T-cell (primary cell): ENCODE results near the gene CRB1. TPM values are rescaled to one million over a fixed set of nuclear protein-coding genes. Genes with fewer than 3 reads are reported as not detected.

Experiments used
- ATAC-seq, 4 experiments: fragments of 200-7000 bp in 3 of 4; fragments of 150-1000 bp in 1 of 4; cut with Tn5 transposase; replicated peaks in 1 of 4; 1 replicate in 3 of 4; 2 replicates in 1 of 4; pipeline ENCODE4 v1.10.0; 2021; ENCODE audit warnings: moderate library complexity in 3 of 4, mild to moderate bottlenecking in 2 of 4, moderate number of reproducible peaks in 1 of 4
- CTCF ChIA-PET, 2 donors: fragments of 300-600 bp; sonication (Branson Sonifier 250); formaldehyde crosslinking; loops; one replicate each; lab custom pipeline; 2022; ENCODE audit warnings: antibody characterized with exemption in 2 of 2; lab: Charles Lee
- POLR2A ChIA-PET, 2 donors: fragments of 300-600 bp; sonication (Branson Sonifier 250); formaldehyde crosslinking; loops; one replicate each; lab custom pipeline; 2022; ENCODE audit warnings: antibody characterized with exemption in 2 of 2; lab: Charles Lee
- DNase-seq, 35 experiments: peaks; one replicate each; pipeline versions ENCODE4 v3.0.0 to v3.0.0-alpha.2; 2013 to 2023
- H3K27ac ChIP-seq: one replicate; pipeline ENCODE4 v1.5.1; 2013; ENCODE audit warnings: low read length
- H3K27me3 ChIP-seq, 2 experiments: replicated peaks in 1 of 2; 1 replicate in 1 of 2; 2 replicates in 1 of 2; pipeline versions ENCODE4 v1.6.1 to v1.7.0; 2013; ENCODE audit warnings: low read length in 1 of 2, mixed read lengths in 1 of 2; ENCODE audit not compliant: control insufficient read depth in 2 of 2, insufficient read depth in 2 of 2; ENCODE audit errors: extremely low read depth in 1 of 2
- H3K36me3 ChIP-seq, 2 donors: 1 replicate in 1 of 2; 2 replicates in 1 of 2; pipeline versions ENCODE4 v1.6.1 to v1.7.0; 2013; ENCODE audit warnings: low read length in 1 of 2; ENCODE audit not compliant: control insufficient read depth in 2 of 2, insufficient read depth in 1 of 2; ENCODE audit errors: extremely low read depth in 1 of 2
- H3K4me1 ChIP-seq, 2 experiments: 1 replicate in 1 of 2; 2 replicates in 1 of 2; pipeline versions ENCODE4 v1.6.1 to v1.7.0; 2013; ENCODE audit warnings: low read length in 2 of 2, mixed read lengths in 1 of 2; ENCODE audit not compliant: insufficient read depth in 2 of 2, control insufficient read depth in 1 of 2; ENCODE audit errors: extremely low read depth in 1 of 2
- H3K4me3 ChIP-seq, 2 donors: 1 replicate in 1 of 2; 2 replicates in 1 of 2; pipeline versions ENCODE4 v1.5.1 to v1.7.0; 2013; ENCODE audit warnings: mild to moderate bottlenecking in 2 of 2, low read length in 1 of 2, moderate library complexity in 1 of 2; ENCODE audit not compliant: control insufficient read depth in 1 of 2; ENCODE audit errors: extremely low read depth in 1 of 2
- H3K9me3 ChIP-seq: 2 replicates; pipeline ENCODE4 v1.7.0; 2013
- H3K27ac Mint-ChIP-seq, 2 donors: one replicate each; pipeline ENCODE4 v1.8.0; 2020 to 2021; ENCODE audit warnings: mild to moderate bottlenecking in 2 of 2, mixed read lengths in 2 of 2
- H3K27me3 Mint-ChIP-seq, 2 donors: one replicate each; pipeline ENCODE4 v1.8.0; 2021 to 2022; ENCODE audit warnings: mixed read lengths in 2 of 2
- H3K36me3 Mint-ChIP-seq: one replicate; pipeline ENCODE4 v1.8.0; 2021; ENCODE audit warnings: mixed read lengths
- H3K4me1 Mint-ChIP-seq, 3 donors: one replicate each; pipeline ENCODE4 v1.8.0; 2020 to 2022; ENCODE audit warnings: mixed read lengths in 3 of 3, mild to moderate bottlenecking in 1 of 3
- H3K4me3 Mint-ChIP-seq, 3 donors: one replicate each; pipeline ENCODE4 v1.8.0; 2020 to 2022; ENCODE audit warnings: mild to moderate bottlenecking in 3 of 3, mixed read lengths in 3 of 3, moderate library complexity in 3 of 3
- H3K9me3 Mint-ChIP-seq, 3 donors: one replicate each; pipeline ENCODE4 v1.8.0; 2020 to 2022; ENCODE audit warnings: mixed read lengths in 3 of 3
- WGBS: methylation state at CpG from one replicate; pipeline ENCODE4 v1.1.5; 2013; ENCODE audit warnings: missing lambda C conversion rate; ENCODE audit not compliant: insufficient coverage; 5-methylcytosine and 5-hydroxymethylcytosine counted together
- total RNA-seq, 35 experiments: library from RNA in 6 of 35; stranded (reverse) in 6 of 35; fragments of 120-200 nt in 1 of 35; gene quantifications; one replicate each; pipeline versions ENCODE4 v1.2.1 to v1.2.4 and lab custom pipeline; 2013 to 2026

CRB1 gene
- total RNA-seq, 5 donors from 2014 or later (not counting 1 experiment from before 2014, with no cell fraction given): 0.09 to 0.47 (median 0.33) TPM

DNA sequence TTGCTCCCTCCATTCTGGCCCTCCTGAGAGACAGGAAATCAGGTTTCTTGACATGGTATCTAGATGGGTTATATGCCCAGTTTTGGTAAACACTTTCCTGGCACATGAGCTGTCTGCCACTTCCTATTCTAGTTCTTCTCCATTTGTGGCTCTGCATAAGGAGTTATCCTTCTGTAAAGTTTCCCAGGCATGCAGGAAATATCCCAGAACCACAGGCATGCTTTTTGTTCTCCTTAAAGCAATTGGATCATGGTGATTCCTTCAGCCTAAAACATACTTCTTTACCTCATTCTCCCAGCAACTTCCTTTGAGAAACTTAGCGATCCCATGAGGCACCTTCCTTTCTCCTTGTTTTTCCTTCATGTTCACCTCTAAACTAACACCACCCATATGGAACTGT, 199.8 kb downstream of the CRB1 start:
- ATAC-seq: no peak
- Histone ChIP-seq H3K27ac (no peak overlapping the region), H3K9me3 (no peaks in the 10 kb centered on the region), H3K4me1 (no peaks in the 10 kb centered on the region), H3K4me3 (no peak overlapping the region), H3K27me3 (no peaks in the 10 kb centered on the region), H3K36me3 (no peaks in the 10 kb centered on the region)
- CTCF ChIA-PET: no interaction called here
- Mint-ChIP-seq H3K36me3 (no peaks in the 10 kb centered on the region), H3K4me3 (no peak overlapping the region), H3K27me3 (peaks cover 0 to 6% of the 10 kb centered on the region in 2 donors), H3K27ac (no peak overlapping the region), H3K4me1 (peaks cover 4 to 6% (median 4%) of the 10 kb centered on the region in 3 donors), H3K9me3 (no peaks in the 10 kb centered on the region)
- DNase-seq: no peak
- no CpG with 5 or more reads among the region's 1 CpG for WGBS
- POLR2A ChIA-PET: no interaction called here

DNA sequence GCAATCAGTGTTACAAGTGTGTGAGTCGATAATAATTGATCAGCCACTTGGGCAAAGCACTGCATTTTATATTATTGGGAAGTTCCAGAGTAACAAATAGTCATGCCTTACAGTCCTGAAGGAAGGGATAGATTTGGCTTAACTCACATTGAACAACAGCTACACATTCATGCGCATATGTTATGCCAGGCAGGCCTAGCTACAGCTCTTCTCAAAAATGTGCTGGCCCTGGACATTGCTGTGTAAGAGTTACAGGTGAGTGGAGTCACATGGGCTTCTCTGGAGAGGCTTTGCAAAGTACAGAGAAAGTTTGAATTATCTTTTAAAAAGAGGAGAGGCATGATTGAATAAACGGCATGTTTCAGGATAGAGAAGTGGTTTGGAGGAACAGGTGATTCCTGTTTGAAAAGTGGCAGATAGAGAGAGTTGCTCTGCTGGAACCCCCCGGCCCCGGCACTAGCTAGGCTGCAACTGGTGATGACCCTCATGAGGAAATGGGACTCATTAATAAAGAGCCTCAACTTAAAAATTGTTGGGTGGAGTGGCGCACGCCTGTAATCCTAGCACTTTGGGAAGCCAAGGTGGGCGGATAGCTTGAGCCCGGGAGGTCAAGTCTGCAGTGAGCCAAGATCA, 200.6 kb downstream of the CRB1 start:
- ATAC-seq: no peak
- Mint-ChIP-seq H3K9me3 (no peaks in the 10 kb centered on the region), H3K27ac (no peak overlapping the region), H3K4me3 (no peak overlapping the region), H3K27me3 (peaks cover 0 to 6% of the 10 kb centered on the region in 2 donors), H3K4me1 (peaks cover 4 to 6% (median 4%) of the 10 kb centered on the region in 3 donors), H3K36me3 (no peaks in the 10 kb centered on the region)
- Histone ChIP-seq H3K36me3 (no peaks in the 10 kb centered on the region), H3K4me3 (no peak overlapping the region), H3K4me1 (no peaks in the 10 kb centered on the region), H3K27ac (no peak overlapping the region), H3K27me3 (no peaks in the 10 kb centered on the region), H3K9me3 (no peaks in the 10 kb centered on the region)
- 73% methylated on average over 6 of the region's 9 CpGs for WGBS
- POLR2A ChIA-PET: no interaction called here
- DNase-seq: no peak
- CTCF ChIA-PET: no interaction called here

DNA sequence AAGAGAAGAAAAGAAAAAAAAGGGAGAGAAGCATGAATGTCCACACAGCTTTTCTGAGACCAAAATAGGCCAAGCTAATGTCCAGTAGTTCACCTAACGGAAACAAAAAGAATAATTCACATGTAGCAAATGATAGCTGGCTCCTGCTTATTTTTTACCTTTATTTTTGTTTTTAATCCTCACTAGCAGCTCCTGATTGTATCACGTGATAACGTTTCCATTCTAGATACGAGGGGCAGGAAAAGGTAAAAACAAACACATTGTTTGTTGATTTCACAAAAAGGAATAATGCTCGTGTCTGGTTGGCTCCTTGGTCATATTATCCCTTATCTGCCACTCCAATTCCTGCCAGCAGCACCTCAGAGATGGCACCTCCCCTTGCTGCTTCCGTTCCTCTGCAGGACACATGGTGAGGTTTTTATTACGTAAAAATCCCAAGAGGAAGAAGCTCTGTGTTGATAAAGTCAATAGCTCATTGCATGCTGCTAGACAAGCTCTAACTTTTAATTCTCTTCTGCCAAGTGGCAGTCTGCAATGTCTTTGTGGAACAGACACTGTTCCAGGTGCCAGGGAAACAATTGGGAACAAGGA, 201.7 kb downstream of the CRB1 start:
- H3K4me3 Mint-ChIP-seq: no peak overlapping the region
- ATAC-seq (no peak), DNase-seq (no peak)
- H3K4me1 Mint-ChIP-seq: peaks cover 4 to 6% (median 4%) of the 10 kb centered on the region in 3 donors
- no peaks in the 10 kb centered on the region for H3K9me3 Mint-ChIP-seq
- Histone ChIP-seq H3K9me3 (no peaks in the 10 kb centered on the region), H3K36me3 (no peaks in the 10 kb centered on the region), H3K4me1 (no peaks in the 10 kb centered on the region), H3K4me3 (no peak overlapping the region), H3K27ac (no peak overlapping the region), H3K27me3 (no peaks in the 10 kb centered on the region)
- ChIA-PET POLR2A (interaction anchor here in 1 of 2 donors (0.6 kb wide), 1 partner anchor 399 kb away, joined by 3 read pairs; no protein-coding TSS in a partner anchor), CTCF (interaction anchor here in 1 of 2 donors (1.0 kb wide), 1 partner anchor 52 kb away, joined by 3 read pairs; no protein-coding TSS in a partner anchor)
- no peaks in the 10 kb centered on the region for H3K36me3 Mint-ChIP-seq
- peaks cover 0 to 6% of the 10 kb centered on the region in 2 donors for H3K27me3 Mint-ChIP-seq
- H3K27ac Mint-ChIP-seq: no peak overlapping the region
- WGBS: 80% methylated on average over 1 of the region's 7 CpGs

DNA sequence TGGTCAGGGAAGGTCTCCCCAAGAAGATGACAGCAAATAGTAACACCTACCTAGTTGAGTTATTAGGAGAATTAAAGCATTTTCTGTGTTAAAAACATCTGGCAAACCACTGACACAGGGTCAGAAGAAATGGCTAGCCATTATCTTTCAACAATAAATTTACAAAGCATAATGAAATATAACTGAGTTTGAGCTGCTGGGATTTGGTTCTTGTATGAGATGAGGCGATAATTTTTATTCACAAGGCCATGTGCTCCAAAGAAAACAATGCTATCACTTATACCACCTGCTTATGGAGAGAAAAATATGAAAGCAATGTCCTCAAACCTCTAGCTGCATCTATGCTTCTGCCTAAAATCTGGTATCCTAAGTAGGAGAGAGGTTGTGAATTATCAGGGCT, 202.3 kb downstream of the CRB1 start:
- CTCF ChIA-PET: interaction anchor here (0.6 to 1.0 kb wide), 2 partner anchors 51 to 178 kb away, joined by 3 read pairs; no protein-coding TSS in a partner anchor
- DNase-seq: no peak

DNA sequence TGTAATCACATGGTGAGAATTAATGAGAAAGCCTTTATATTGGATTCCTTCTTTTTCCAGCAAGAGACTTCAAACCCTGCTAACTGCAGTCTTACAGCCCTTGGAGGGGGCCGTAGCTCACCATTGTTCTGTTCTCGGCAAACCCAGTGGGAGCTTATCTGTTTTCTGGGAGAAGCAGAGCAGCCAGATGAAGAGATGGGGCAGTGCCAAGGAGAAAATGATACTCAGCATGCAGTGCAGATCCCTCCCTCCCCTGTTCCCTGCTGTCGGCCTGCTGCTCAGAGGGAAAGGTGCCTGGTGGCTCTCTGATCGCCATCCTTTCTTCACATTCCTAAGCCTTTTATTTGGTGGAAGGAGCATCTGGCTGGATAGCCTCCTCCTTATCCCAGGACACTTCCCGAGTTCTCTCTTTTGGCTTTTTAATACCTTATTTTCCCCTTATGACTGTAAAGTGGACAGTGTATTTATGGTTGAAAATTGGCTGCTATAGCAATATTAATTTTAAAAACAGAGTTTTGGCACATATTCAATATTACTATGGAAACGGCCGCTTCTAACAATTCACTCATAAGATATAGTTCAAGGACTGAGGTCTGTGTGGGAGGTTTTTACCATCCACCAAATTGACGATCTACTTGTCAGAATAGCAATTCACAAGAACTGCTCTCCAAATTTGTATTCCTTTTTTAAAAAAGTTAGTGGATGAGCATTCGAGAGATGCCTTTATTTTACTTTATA, 203.4 kb downstream of the CRB1 start:
- Mint-ChIP-seq H3K9me3 (no peaks in the 10 kb centered on the region), H3K4me1 (peaks cover 4 to 6% (median 4%) of the 10 kb centered on the region in 3 donors), H3K27ac (no peak overlapping the region), H3K4me3 (no peak overlapping the region), H3K27me3 (peaks cover 0 to 6% of the 10 kb centered on the region in 2 donors), H3K36me3 (no peaks in the 10 kb centered on the region)
- POLR2A ChIA-PET: no interaction called here
- DNase-seq (no peak), ATAC-seq (no peak)
- H3K4me1 ChIP-seq: no peaks in the 10 kb centered on the region
- no peaks in the 10 kb centered on the region for H3K27me3 ChIP-seq
- no peaks in the 10 kb centered on the region for H3K36me3 ChIP-seq
- 80% methylated on average over 2 of the region's 9 CpGs for WGBS
- no peak overlapping the region for H3K4me3 ChIP-seq
- H3K27ac ChIP-seq: no peak overlapping the region
- H3K9me3 ChIP-seq: no peaks in the 10 kb centered on the region
- CTCF ChIA-PET: no interaction called here

More for the DNA sequence above, 202.3 kb downstream of the CRB1 start:
- no peak overlapping the region for H3K27ac ChIP-seq
- no peaks in the 10 kb centered on the region for H3K27me3 ChIP-seq
- H3K4me1 Mint-ChIP-seq: peaks cover 4 to 6% (median 4%) of the 10 kb centered on the region in 3 donors
- no peak overlapping the region for H3K4me3 Mint-ChIP-seq
- H3K4me3 ChIP-seq: no peak overlapping the region
- no peaks in the 10 kb centered on the region for H3K36me3 ChIP-seq
- POLR2A ChIA-PET: no interaction called here
- ATAC-seq: no peak
- no peaks in the 10 kb centered on the region for H3K4me1 ChIP-seq
- H3K27ac Mint-ChIP-seq: no peak overlapping the region
- no peaks in the 10 kb centered on the region for H3K9me3 ChIP-seq
- H3K27me3 Mint-ChIP-seq: peaks cover 0 to 6% of the 10 kb centered on the region in 2 donors
- WGBS: no CpG with 5 or more reads among the region's 1 CpG
- no peaks in the 10 kb centered on the region for H3K9me3 Mint-ChIP-seq
- no peaks in the 10 kb centered on the region for H3K36me3 Mint-ChIP-seq

DNA sequence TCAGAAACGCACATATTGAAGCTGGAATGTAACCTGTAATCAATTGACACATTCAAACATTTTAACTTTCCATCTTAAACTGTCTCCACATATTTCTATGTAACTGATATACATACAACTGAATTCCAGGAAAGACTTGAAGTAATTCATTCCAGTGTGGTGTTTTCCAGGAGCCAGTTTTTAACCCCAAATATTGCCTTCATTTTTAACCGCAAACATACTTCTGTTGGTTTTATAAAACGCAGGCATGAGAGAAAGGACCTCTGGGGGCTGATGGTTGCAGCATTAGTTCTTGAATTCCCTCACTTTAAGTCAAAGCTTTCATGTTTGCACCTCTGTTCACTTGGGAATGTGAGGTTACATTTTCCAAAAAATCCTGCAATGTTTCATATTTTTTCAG, 204.1 kb downstream of the CRB1 start:
- Histone ChIP-seq H3K27ac (no peak overlapping the region), H3K36me3 (no peaks in the 10 kb centered on the region), H3K27me3 (no peaks in the 10 kb centered on the region), H3K4me3 (no peak overlapping the region), H3K9me3 (no peaks in the 10 kb centered on the region), H3K4me1 (no peaks in the 10 kb centered on the region)
- Mint-ChIP-seq H3K27me3 (peaks cover 0 to 6% of the 10 kb centered on the region in 2 donors), H3K4me3 (no peak overlapping the region), H3K36me3 (no peaks in the 10 kb centered on the region), H3K4me1 (peaks cover 4 to 6% (median 4%) of the 10 kb centered on the region in 3 donors), H3K9me3 (no peaks in the 10 kb centered on the region), H3K27ac (no peak overlapping the region)
- ATAC-seq: no peak
- no peak for DNase-seq
- WGBS: no CpG with 5 or more reads among the region's 3 CpGs
- ChIA-PET POLR2A (no interaction called here), CTCF (no interaction called here)
